Body of pancreas (tissue), 4 donors: ENCODE results near the gene SMG9. TPM values are rescaled to one million over a fixed set of nuclear protein-coding genes. Genes with fewer than 3 reads are reported as not detected.

Source experiments
- ATAC-seq: fragments of 150-250 bp; one replicate; pipeline ENCODE4 v1.9.1; 2016
- DNase-seq, 4 donors: peaks; one replicate each; pipeline ENCODE4 v3.0.0-alpha.2; 2019
- H3K27ac ChIP-seq, 4 donors: fragments of 200-600 bp; sonication (generic); 1 replicate in 3 of 4; 2 replicates in 1 of 4; pipeline versions ENCODE4 v1.5.1 to v1.6.1; 2016 to 2019; ENCODE audit warnings: mild to moderate bottlenecking in 1 of 4, mixed read lengths in 1 of 4, moderate library complexity in 1 of 4
- H3K27me3 ChIP-seq, 2 donors: fragments of 200-600 bp; sonication (generic); one replicate each; pipeline ENCODE4 v1.6.0; 2016; ENCODE audit warnings: mild to moderate bottlenecking in 1 of 2
- H3K36me3 ChIP-seq, 2 donors: fragments of 200-600 bp; sonication (generic); replicated peaks in 1 of 2; 2 replicates each; pipeline ENCODE4 v1.5.1; 2016; ENCODE audit warnings: low read depth in 2 of 2; ENCODE audit not compliant: insufficient read depth in 1 of 2
- H3K4me1 ChIP-seq: fragments of 200-600 bp; sonication (generic); one replicate; pipeline ENCODE4 v1.6.0; 2016
- H3K4me3 ChIP-seq, 2 donors: fragments of 200-600 bp; sonication (generic); 1 replicate in 1 of 2; 2 replicates in 1 of 2; pipeline ENCODE4 v1.5.1; 2016 to 2019
- H3K9me3 ChIP-seq, 3 donors: fragments of 200-600 bp; sonication (generic); 1 replicate in 2 of 3; 2 replicates in 1 of 3; pipeline ENCODE4 v1.5.1; 2016
- CTCF ChIP-seq, 7 experiments: fragments of 450-650 bp in 4 of 7; fragments of 200-600 bp in 3 of 7; sonication (generic) in 3 of 7; IDR thresholded peaks; one replicate each; pipeline ENCODE4 v1.5.1; 2016 to 2019; ENCODE audit warnings: antibody characterized with exemption in 7 of 7
- POLR2A ChIP-seq, 3 donors: fragments of 450-650 bp; IDR thresholded peaks; one replicate each; pipeline ENCODE4 v1.6.1; 2016; ENCODE audit warnings: antibody characterized with exemption in 3 of 3, mild to moderate bottlenecking in 2 of 3
- WGBS, 2 donors: methylation state at CpG; one replicate each; pipeline ENCODE4 v1.1.5; 2017; 5-methylcytosine and 5-hydroxymethylcytosine counted together
- intact Hi-C: fragments of 100-400 bp; cut with DNase I; formaldehyde crosslinking; loops from one replicate; pipeline ENCODE4 v1.15.1; 2023
- total RNA-seq, 2 donors: library from RNA; depleted of rRNA; stranded (reverse); fragments of >200 nt; gene quantifications; one replicate each; pipeline ENCODE4 v1.1.0, GENCODE V29; 2016

Gene SMG9
- total RNA-seq, 2 donors from 2014 or later = 8.3 to 52.1 TPM

GRCh38 chr19:43715776-43716175 lies 39.0 kb downstream of the SMG9 start, which contains the start of gene IRGC:
Gene IRGC, plus strand, starts transcription at chr19:43716076. Its CDS starts 2,483 bp downstream, at chr19:43718559.
- H3K4me1 ChIP-seq = no peaks in the 10 kb centered on the region
- ATAC-seq (no peak), DNase-seq (no peak)
- TF ChIP-seq POLR2A (IDR thresholded peaks at IDR 0.05) (no peak), CTCF (IDR thresholded peaks at IDR 0.05) (no peak)
- H3K9me3 ChIP-seq = no peaks in the 10 kb centered on the region
- WGBS, 2 donors = 40 to 80% methylated on average over 1 to 4 of the region's 4 CpGs
- H3K4me3 ChIP-seq = no peak within 1 kb of the TSS
- no peaks in the 10 kb centered on the region for H3K36me3 ChIP-seq
- no peak within 1 kb of the TSS for H3K27ac ChIP-seq
- H3K27me3 ChIP-seq = no peaks in the 10 kb centered on the region
- intact Hi-C loops = no loop called here

GRCh38 chr19:43713208-43713607 lies 41.6 kb downstream of the SMG9 start:
- intact Hi-C loops = no loop called here
- no peaks in the 10 kb centered on the region for H3K4me1 ChIP-seq
- H3K27me3 ChIP-seq = no peaks in the 10 kb centered on the region
- H3K9me3 ChIP-seq = peaks cover 0 to 5% (median 0%) of the 10 kb centered on the region in 3 donors
- DNase-seq = no peak
- no peak overlapping the region for H3K4me3 ChIP-seq
- H3K36me3 ChIP-seq = no peaks in the 10 kb centered on the region
- 51 to 65% methylated on average over 3 of the region's 3 CpGs for WGBS, 2 donors
- no peak for ATAC-seq
- no peak for TF ChIP-seq POLR2A (IDR thresholded peaks at IDR 0.05)
- TF ChIP-seq CTCF (IDR thresholded peaks at IDR 0.05) = no peak
- H3K27ac ChIP-seq = no peak overlapping the region

GRCh38 chr19:43711751-43712355 lies 42.9 kb downstream of the SMG9 start:
- WGBS, 2 donors = 58 to 64% methylated on average over 12 of the region's 12 CpGs
- no peak overlapping the region for H3K4me3 ChIP-seq
- ATAC-seq (no peak), DNase-seq (no peak)
- no peak overlapping the region for H3K27ac ChIP-seq
- no peaks in the 10 kb centered on the region for H3K27me3 ChIP-seq
- H3K4me1 ChIP-seq = no peaks in the 10 kb centered on the region
- peaks cover 0 to 5% (median 0%) of the 10 kb centered on the region in 3 donors for H3K9me3 ChIP-seq
- TF ChIP-seq CTCF (IDR thresholded peaks at IDR 0.05) (no peak), POLR2A (IDR thresholded peaks at IDR 0.05) (no peak)
- H3K36me3 ChIP-seq = no peaks in the 10 kb centered on the region
- intact Hi-C loops = no loop called here

- no peaks in the 10 kb centered on the region for H3K4me1 ChIP-seq
- 33 to 67% methylated on average over 2 of the region's 2 CpGs for WGBS, 2 donors
- peaks cover 0 to 5% (median 0%) of the 10 kb centered on the region in 3 donors for H3K9me3 ChIP-seq
- no peak overlapping the region for H3K27ac ChIP-seq
- H3K27me3 ChIP-seq = no peaks in the 10 kb centered on the region
- H3K36me3 ChIP-seq = no peaks in the 10 kb centered on the region
- intact Hi-C loops = no loop called here
- DNase-seq = no peak
- no peak for TF ChIP-seq CTCF (IDR thresholded peaks at IDR 0.05)
- TF ChIP-seq POLR2A (IDR thresholded peaks at IDR 0.05) = no peak
- ATAC-seq = no peak
- no peak overlapping the region for H3K4me3 ChIP-seq
These were observed 46.0 kb downstream of the SMG9 start for GRCh38 chr19:43708716-43709115.

- Histone ChIP-seq H3K36me3 (no peaks in the 10 kb centered on the region), H3K27me3 (no peaks in the 10 kb centered on the region), H3K9me3 (peaks cover 0 to 5% (median 0%) of the 10 kb centered on the region in 3 donors), H3K27ac (no peak overlapping the region), H3K4me3 (no peak overlapping the region), H3K4me1 (no peaks in the 10 kb centered on the region)
- intact Hi-C loops = no loop called here
- ATAC-seq (no peak), DNase-seq (no peak)
- 70 to 74% methylated on average over 10 to 13 of the region's 13 CpGs for WGBS, 2 donors
- TF ChIP-seq CTCF (IDR thresholded peaks at IDR 0.05) (no peak), POLR2A (IDR thresholded peaks at IDR 0.05) (no peak)
These were observed 47.5 kb downstream of the SMG9 start for GRCh38 chr19:43707158-43707712.
